Glomerular visceral epithelial cell (primary cell): Measurements from ENCODE around the gene A4GNT.
"Not testable (repeated sequence)": the region's sequence is repeated elsewhere in the genome, so short reads cannot be mapped to it uniquely, and the experiment has no call there.

Experiments
- DNase-seq: peaks from one replicate; pipeline ENCODE4 v3.0.0-alpha.2; 2016; ENCODE audit errors: extremely low spot score

Gene A4GNT

GRCh38 chr3:138118612-138119422, 13.4 kb downstream of the A4GNT start:
- DNase-seq, result peak; percentile 76

DNA sequence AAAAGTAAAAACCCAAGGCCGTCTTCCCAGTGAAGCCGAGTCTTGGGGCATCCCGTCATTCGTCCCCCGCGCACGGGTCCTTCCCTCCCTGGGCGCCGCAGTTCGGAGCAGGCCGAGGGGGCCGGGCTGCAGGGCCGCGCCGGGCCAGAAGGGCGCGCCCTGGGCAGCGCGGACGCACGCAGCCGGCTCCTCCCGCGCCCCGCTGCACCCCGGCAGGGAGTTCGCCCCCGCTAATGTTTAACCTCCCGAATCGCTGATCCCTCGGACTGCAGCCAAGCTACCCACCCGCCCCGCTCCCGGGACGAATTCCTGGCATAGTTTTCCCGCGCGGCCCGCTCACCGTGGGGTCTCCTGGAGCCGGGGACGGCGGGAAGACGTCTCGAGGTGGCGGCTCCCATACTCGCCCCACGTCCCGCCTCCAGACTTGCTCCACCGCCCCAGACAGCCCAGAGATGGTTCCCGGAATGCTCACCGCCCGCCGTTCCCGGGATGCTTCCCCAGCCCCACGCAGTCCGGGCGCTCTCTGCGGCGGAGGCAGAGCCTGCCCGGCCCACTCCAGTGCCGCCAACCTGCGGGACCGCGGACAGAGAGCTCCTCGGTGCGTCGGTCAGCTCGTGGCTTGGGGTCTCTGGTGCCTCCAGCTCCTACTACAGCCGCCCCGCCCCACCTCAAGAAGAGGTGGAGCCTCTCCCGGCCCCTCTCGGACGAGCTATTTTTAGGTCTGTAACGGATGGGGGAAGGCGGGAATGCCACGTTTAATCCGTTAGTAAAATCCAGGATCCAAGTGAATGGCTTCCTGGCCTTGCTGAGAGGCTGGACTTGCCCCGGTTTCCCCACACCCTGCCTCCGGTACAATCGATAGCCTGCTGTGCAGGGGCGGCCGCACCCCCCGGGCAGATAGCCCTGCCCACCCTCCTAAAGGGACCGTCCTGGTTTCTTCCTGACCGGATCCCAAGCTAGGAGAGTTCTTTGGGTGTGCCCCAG, 16.9 kb downstream of the A4GNT start, which contains the start of gene DZIP1L:
DZIP1L (minus strand) TSS at position 621 of the 984 bp plus-strand sequence. CDS start 11,637 bp downstream, outside the sequence.
- DNase-seq, result peak; percentile 87

DNA sequence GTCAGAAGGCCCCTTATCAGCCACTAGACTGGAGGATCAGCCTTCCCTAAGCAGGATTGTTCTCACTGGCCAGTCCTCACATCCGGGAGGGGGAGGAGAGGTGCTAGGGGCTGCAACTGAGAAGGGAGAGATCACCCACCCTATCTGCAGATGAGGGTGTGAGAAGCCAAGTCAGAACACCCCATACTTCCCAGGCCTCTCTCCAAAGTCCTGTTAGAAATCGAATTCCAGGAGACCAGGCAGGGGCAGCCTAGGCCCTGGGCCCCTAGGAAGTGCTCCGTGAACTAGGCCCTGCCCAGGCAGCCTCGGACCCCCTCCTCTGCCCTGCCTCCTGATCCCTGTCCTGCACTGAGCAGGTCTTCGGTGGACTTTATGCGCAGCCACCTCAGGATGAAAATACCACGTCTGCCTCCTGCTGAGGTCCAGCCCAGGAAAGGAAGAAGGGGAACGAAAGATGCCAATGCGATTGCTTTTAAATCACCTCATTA, 17.7 kb downstream of the A4GNT start:
- peak; percentile 43 for DNase-seq

DNA sequence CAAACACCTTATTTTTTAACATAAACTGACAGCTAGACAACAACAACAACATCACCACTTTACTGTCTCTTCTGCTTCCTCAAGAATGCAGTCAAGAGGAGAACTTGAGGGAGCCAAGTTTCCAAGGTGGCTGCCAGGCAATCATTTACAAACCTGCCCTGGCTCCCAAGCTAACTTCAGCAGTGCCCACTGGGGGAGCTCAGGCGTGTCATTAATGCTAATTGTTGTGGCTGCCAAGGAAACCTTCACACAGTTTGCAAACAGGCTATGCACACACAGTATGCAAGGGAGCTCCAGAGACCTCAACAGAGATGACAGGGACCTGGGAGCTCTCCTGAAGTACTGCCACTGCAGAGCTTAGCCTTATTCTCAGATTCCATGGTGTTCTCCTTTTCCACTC, 18.9 kb downstream of the A4GNT start:
- DNase-seq, result peak; percentile 91

DNA sequence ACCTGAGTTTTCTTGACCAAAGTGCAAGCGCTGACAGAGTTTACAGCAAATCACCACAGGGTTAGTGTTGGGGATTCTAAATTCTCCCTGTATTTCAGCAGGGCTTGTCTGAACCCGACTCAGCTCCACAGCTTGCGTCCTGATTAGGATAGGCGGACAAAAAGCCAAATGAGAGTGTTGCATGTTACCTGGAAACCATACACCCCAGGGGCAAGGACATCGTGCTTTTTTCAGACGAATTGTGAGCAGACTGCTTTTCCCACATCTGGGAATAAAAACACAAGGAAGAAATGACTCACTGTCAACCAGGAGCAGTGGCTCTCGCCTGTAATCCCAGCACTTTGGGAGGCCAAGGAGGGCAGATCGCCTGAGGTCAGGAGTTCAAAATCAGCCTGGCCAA, 19.8 kb downstream of the A4GNT start:
- DNase-seq, result peak; percentile 14

GRCh38 chr3:138105598-138105997, 26.6 kb downstream of the A4GNT start:
- DNase-seq, result no peak

DNA sequence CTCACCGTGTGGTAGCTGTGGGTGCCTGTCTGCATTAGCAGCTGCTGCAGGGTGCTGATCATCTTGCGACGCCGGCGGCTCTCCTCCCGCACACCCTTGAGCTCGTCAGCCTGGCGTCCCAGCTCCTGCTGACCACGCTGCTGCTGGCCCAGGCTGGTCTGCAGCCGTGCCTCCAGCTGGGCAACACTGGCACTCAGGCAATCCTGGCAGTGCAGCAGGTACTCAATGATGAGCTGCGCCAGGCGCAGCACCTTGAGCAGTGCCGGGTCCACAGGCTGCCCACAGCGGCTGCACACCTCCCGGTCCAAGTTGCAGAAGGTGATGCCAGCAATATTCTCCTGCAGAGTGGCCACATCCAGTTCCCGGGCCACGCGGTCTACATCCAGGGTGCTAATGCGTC, 28.7 kb downstream of the A4GNT start:
- DNase-seq, result no peak

DNA sequence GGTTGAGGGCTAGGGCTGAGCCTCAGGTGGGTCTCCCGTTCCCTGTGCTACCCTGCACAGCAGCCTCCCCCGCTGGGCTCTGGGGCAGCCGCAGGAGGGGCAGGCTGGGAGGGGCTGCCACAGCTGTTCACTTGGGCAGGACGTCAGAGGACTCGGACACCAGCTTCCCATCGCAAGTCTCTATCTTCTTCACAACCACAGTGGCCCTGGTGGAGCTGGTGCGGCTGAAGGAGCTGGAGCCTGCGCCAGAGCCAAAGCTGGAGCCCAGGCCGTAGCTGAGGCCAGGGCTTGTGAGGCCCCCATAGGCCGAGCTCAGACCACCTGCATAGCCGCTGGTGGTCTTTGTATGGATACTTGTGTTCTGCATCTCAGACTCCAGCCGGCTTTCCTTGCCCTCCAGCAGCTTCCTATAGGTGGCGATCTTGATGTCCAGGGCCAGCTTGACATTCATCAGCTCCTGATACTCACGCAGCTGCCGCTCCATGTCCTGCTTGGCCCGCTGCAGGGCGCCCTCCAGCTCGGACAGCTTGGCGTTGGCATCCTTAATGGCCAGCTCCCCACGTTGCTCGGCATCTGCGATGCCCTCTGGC, 30.7 kb downstream of the A4GNT start:
- DNase-seq, result not testable (repeated sequence)

DNA sequence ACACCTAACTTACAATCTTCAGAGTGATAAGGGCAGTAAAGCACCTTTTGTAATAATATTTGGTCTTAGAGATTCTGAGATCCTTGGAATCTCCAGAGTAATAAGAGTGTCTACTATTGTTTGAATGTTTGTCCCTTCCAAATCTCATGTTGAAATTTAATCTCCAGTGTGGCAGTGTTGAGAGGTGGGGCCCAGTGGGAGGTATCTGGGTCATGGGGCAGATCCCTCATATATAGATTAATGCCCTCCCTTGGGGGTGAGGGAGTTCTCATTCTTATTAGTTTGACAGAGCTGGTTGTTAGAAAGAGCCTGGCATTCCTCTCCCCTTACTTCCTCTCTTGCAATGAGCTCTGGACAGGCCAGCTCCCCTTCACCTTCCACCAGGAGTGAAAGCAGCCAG, 32.8 kb downstream of the A4GNT start:
- no peak for DNase-seq

DNA sequence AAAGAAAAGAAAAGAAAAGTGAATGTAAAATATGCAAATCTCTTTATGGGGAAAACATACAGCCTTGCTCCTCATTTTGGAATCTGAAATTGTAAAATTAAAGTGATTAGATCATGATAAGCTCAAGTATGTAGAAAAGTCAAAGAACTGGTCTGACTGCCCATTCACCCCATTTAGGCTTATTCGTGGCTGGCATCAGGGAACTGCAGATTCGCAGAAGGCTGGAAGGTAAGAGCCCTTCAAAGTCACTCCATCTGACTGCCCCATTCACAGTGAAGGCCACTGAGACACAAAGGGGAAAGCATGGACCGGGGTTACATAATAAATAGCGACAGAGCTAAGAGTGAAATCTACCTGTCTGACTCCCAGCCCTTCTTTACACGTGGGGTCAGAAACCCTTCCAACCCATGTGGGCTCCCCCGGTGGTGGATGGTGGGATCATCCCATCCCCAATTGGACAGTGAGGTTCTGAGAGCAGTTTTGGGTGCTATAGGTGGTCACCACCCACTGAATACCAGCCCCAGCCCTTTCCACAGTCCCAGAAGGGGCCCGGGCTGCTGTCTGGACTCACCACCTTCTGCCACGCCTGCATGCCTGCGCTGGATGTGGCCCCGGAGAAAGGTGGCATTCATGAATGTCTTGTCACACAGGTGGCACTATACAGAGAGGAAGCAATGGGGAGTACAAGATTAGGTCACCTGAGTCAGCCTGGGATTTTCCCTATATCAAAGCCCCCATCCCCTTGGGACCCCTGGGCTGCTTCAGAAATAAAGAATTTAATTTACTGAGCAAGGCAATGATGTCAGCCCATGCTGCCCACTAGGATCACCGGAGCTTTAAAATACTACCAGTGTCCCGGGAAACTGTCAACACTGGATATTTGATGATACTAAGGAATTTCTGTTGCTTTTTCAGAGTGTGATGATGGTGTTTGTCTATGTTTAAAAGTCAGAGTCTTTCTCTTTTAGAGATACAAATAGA, 34.7 kb downstream of the A4GNT start:
- DNase-seq, result no peak

DNA sequence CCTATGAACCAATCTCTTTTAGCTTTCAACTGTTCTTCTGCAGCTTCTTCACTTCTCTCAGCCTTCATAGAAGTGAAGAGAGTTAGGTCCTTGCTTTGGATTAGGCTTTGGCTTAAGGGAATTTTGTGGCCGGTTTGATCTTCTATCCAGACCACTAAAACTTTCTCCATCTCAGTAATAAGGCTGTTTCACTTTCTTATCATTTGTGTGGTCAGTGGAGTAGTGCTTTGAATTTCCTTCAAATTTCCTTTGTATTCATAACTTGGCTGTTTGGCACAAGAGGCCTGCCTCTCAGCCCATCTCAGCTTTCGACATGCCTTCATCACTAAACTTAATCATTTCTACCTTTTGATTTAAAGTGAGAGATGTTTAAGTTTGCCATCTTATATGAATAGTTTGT, 38.5 kb downstream of the A4GNT start:
- no peak for DNase-seq

GRCh38 chr3:138092023-138092422, 40.2 kb downstream of the A4GNT start:
- DNase-seq, result no peak

GRCh38 chr3:138089091-138089490, 43.1 kb downstream of the A4GNT start:
- peak; percentile 15 for DNase-seq

DNA sequence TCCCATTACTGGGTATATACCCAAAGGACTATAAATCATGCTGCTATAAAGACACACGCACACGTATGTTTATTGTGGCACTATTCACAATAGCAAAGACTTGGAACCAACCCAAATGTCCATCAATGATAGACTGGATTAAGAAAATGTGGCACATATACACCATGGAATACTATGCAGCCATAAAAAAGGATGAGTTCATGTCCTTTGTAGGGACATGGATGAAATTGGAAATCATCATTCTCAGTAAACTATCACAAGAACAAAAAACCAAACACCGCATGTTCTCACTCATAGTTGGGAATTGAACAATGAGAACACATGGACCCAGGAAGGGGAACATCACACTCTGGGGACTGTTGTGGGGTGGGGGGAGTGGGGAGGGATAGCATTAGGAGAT, 46.4 kb downstream of the A4GNT start:
- not testable (repeated sequence) for DNase-seq

- no peak for DNase-seq
Measured at GRCh38 chr3:138084196-138084595, 48.0 kb downstream of the A4GNT start.

GRCh38 chr3:138082992-138083386, 49.2 kb downstream of the A4GNT start:
- no peak for DNase-seq

GRCh38 chr3:138082085-138082991, 49.9 kb downstream of the A4GNT start:
- DNase-seq, result peak; percentile 69

DNA sequence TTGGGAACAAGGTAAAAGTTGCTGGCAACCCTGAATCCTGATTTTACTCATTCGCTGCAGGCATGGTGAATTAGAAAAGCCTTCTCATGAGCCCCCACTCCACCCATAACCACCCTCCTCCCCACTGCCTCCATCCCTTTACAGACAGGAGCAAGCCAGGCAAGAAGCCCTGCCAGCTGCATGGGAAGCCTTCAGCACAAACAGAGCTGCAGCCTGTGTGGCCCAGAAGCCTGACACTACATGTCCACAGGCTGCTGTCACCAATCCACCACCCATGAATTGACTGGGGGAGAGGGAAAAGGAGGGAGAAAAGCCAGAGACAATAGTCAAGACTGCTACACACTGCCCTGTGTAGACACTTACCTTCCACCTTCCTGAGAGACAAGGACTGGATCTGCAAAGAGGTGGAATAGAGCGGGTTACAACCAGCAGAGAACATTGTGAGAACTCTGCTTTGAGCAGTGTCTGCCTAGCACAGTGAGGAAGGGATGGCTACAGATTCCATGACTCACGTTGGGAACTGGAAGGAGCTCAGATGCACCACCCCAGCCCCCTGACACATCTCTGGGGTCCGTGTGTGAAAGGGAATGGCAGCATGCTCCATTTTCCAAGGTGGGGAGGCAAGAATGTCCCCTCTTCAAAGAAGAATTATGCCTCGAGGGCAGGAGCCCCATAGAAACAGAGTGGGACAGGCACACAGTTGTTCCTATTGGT, 50.7 kb downstream of the A4GNT start:
- DNase-seq, result peak; percentile 33

GRCh38 chr3:138079901-138080300, 52.3 kb downstream of the A4GNT start:
- DNase-seq, result no peak
